Endothelial cell of umbilical vein (primary cell): ENCODE data around the gene CPSF2. TPM values are rescaled to one million over a fixed set of nuclear protein-coding genes. Genes with fewer than 3 reads are reported as not detected.
A peak's percentile ranks its signal among the peaks of the same experiment; 100 is the strongest.

Experiments used
- BruUV-seq: library from RNA; stranded (reverse); fragments of 400-500 nt; replicated peaks from 2 replicates; lab custom pipeline; 2021; lab: Mats Ljungman, UMichigan
- CTCF ChIA-PET: fragments of 300-600, 350-600 bp; sonication (Branson Sonifier 250); formaldehyde crosslinking; loops from one replicate; lab custom pipeline; 2021; ENCODE audit warnings: antibody characterized with exemption, inconsistent platforms; lab: Charles Lee
- POLR2A ChIA-PET: fragments of 300-600, 350-600 bp; sonication (Branson Sonifier 250); formaldehyde crosslinking; loops from one replicate; lab custom pipeline; 2021; ENCODE audit warnings: antibody characterized with exemption, inconsistent platforms; lab: Charles Lee
- DNase-seq: peaks from one replicate; pipeline ENCODE4 v3.0.0-alpha.2; 2011; ENCODE audit warnings: low read depth, low spot score
- FAIRE-seq: peaks from 2 replicates; lab custom pipeline; 2011; peaks lifted over from hg19 to GRCh38; lab: Jason Lieb, UNC
- H2AFZ ChIP-seq: 2 replicates; pipeline ENCODE4 v1.6.0; 2012; ENCODE audit warnings: low read depth, low read length, control low read depth, inconsistent platforms
- H3K27ac ChIP-seq: 2 replicates; pipeline ENCODE4 v1.5.1; 2011; ENCODE audit warnings: low read depth, mild to moderate bottlenecking, control low read depth, low read length, moderate library complexity; ENCODE audit not compliant: insufficient read depth
- H3K27me3 ChIP-seq, 2 experiments: 2 replicates each; pipeline versions ENCODE4 v1.6.0 to v1.6.1; 2011; ENCODE audit warnings: low read length in 2 of 2, mixed read lengths in 1 of 2; ENCODE audit not compliant: control insufficient read depth in 2 of 2, insufficient read depth in 2 of 2
- H3K36me3 ChIP-seq, 2 experiments: 2 replicates in 1 of 2; 3 replicates in 1 of 2; pipeline ENCODE4 v1.5.1; 2011; ENCODE audit warnings: low read length in 2 of 2, mild to moderate bottlenecking in 1 of 2, moderate library complexity in 1 of 2; ENCODE audit not compliant: control insufficient read depth in 2 of 2, insufficient read depth in 2 of 2; ENCODE audit errors: extremely low read depth in 1 of 2
- H3K4me1 ChIP-seq: 3 replicates; pipeline ENCODE4 v1.5.1; 2011; ENCODE audit warnings: mild to moderate bottlenecking, low read length; ENCODE audit not compliant: control insufficient read depth, insufficient read depth; ENCODE audit errors: extremely low read depth
- H3K4me2 ChIP-seq: 2 replicates; pipeline ENCODE4 v1.6.1; 2011; ENCODE audit warnings: low read length, control low read depth, mixed read lengths; ENCODE audit not compliant: insufficient read depth
- H3K4me3 ChIP-seq, 3 experiments: fragments of 200-600 bp in 1 of 3; sonication (generic), shearing (Covaris generic) in 1 of 3; replicated peaks in 1 of 3; 2 replicates each; pipeline ENCODE4 v1.5.1; 2011 to 2016; ENCODE audit warnings: control low read depth in 3 of 3, low read length in 3 of 3, mild to moderate bottlenecking in 2 of 3, inconsistent platforms in 1 of 3, low read depth in 1 of 3, moderate library complexity in 1 of 3; ENCODE audit not compliant: insufficient read depth in 1 of 3
- H3K79me2 ChIP-seq: 2 replicates; pipeline ENCODE4 v1.6.0; 2012; ENCODE audit warnings: low read length, inconsistent platforms; ENCODE audit not compliant: control insufficient read depth, insufficient read depth
- H3K9ac ChIP-seq: replicated peaks from 2 replicates; pipeline ENCODE3; 2011; ENCODE audit warnings: low read length, control low read depth; ENCODE audit not compliant: insufficient read depth; ENCODE audit errors: extremely low read depth
- H3K9me1 ChIP-seq: replicated peaks from 3 replicates; pipeline ENCODE4 v1.6.0; 2011; ENCODE audit warnings: mild to moderate bottlenecking, low read length; ENCODE audit not compliant: control insufficient read depth, insufficient read depth; ENCODE audit errors: extremely low read depth
- H3K9me3 ChIP-seq: replicated peaks from 2 replicates; pipeline ENCODE4 v1.5.1; 2012; ENCODE audit warnings: low read length, inconsistent platforms; ENCODE audit not compliant: control insufficient read depth, insufficient read depth
- H4K20me1 ChIP-seq: replicated peaks from 2 replicates; pipeline ENCODE3; 2011; ENCODE audit warnings: mild to moderate bottlenecking, low read length; ENCODE audit not compliant: control insufficient read depth, insufficient read depth; ENCODE audit errors: extremely low read depth
- CTCF ChIP-seq, 2 donors: IDR thresholded peaks; 1 replicate in 1 of 2; 2 replicates in 1 of 2; pipeline ENCODE4 v1.5.1; 2011; ENCODE audit warnings: low read length in 2 of 2, mild to moderate bottlenecking in 2 of 2, moderate library complexity in 2 of 2, control low read depth in 1 of 2, inconsistent platforms in 1 of 2, low read depth in 1 of 2; ENCODE audit not compliant: insufficient read depth in 1 of 2; ENCODE audit errors: extremely low read depth in 1 of 2
- EZH2 ChIP-seq: IDR thresholded peaks from 2 replicates; pipeline ENCODE4 v1.6.1; 2012; ENCODE audit warnings: borderline replicate concordance, low read depth, mild to moderate bottlenecking, moderate library complexity, low read length, inconsistent platforms; ENCODE audit not compliant: severe bottlenecking
- FOS ChIP-seq: IDR thresholded peaks from 2 replicates; pipeline ENCODE4 v1.6.1; 2011; ENCODE audit warnings: mild to moderate bottlenecking, low read length, moderate library complexity, borderline replicate concordance; ENCODE audit not compliant: insufficient read depth
- GATA2 ChIP-seq: IDR thresholded peaks from 2 replicates; pipeline ENCODE4 v1.7.0; 2011; ENCODE audit warnings: low read depth, mild to moderate bottlenecking, moderate library complexity, mixed read lengths, low read length; ENCODE audit not compliant: insufficient read length, insufficient read depth
- JUN ChIP-seq: IDR thresholded peaks from 2 replicates; pipeline ENCODE4 v1.6.1; 2011; ENCODE audit warnings: borderline replicate concordance, low read depth; ENCODE audit not compliant: insufficient read length, insufficient read depth
- MAX ChIP-seq: IDR thresholded peaks from 2 replicates; pipeline ENCODE4 v1.6.1; 2011; ENCODE audit not compliant: insufficient read depth, insufficient read length
- MYC ChIP-seq: IDR thresholded peaks from one replicate; pipeline ENCODE4 v1.6.1; 2011; ENCODE audit warnings: mild to moderate bottlenecking, low read depth, low read length
- POLR2A ChIP-seq: IDR thresholded peaks from 2 replicates; pipeline ENCODE4 v1.6.1; 2012; ENCODE audit warnings: low read depth, mild to moderate bottlenecking, control low read depth, low read length
- POLR2AphosphoS5 ChIP-seq: IDR thresholded peaks from 2 replicates; pipeline ENCODE4 v1.6.1; 2012; ENCODE audit warnings: low read depth, mild to moderate bottlenecking, control low read depth, low read length, moderate library complexity; ENCODE audit not compliant: insufficient read depth
- dilution Hi-C: fragments of 300-500 bp; cut with MboI; formaldehyde crosslinking; loops from one replicate; pipeline ENCODE4 v1.15.0; 2019; ENCODE audit warnings: low sequenced_read_pairs; ENCODE audit not compliant: extremely low pct_ligation_motif_present
- intact Hi-C: fragments of 100-400 bp; cut with micrococcal nuclease; formaldehyde crosslinking; loops from one replicate; pipeline ENCODE4 v1.10.0; 2022
- polyA plus RNA-seq, 4 experiments: library from polyadenylated mRNA; depleted of rRNA in 3 of 4; stranded (reverse) in 3 of 4; unstranded in 1 of 4; fragments of >200 nt; gene quantifications; 2 replicates each; pipeline versions ENCODE4 v1.2.1 to v1.2.3, GENCODE V29; 2011 to 2012; ENCODE audit warnings: missing spikeins in 1 of 4
- total RNA-seq: library from RNA; stranded (reverse); gene quantifications from 2 replicates; pipeline ENCODE4 v1.2.3, GENCODE V29; 2021

CPSF2 gene
- total and polyA plus RNA-seq, 2 donors (not counting 3 experiments of a cell fraction or from before 2014, with no cell fraction given): 8.3 to 81.7 TPM

- no peak for DNase-seq
- intact Hi-C loops: loop anchor here (1.0 to 10.0 kb wide), 7 partner anchors 15 to 1079 kb away; partner anchors contain the start of genes CPSF2, FBLN5, GOLGA5 and LYSET
- peak overlapping the region; percentile 77 for H3K9ac ChIP-seq
- TF ChIP-seq MAX (no peak), EZH2 (no peak), CTCF (IDR thresholded peaks at IDR 0.05; ENCODE audit: extremely low read depth in 1 of 2, insufficient read depth in 1 of 2, low read depth in 1 of 2, low read length in 2 of 2) (no peak), GATA2 (no peak), FOS (no peak), MYC (no peak), POLR2AphosphoS5 (no peak), POLR2A (no peak), JUN (no peak)
- no peaks in the 10 kb centered on the region for H3K9me1 ChIP-seq
- no peaks in the 10 kb centered on the region for H3K36me3 ChIP-seq
- ChIA-PET CTCF (interaction anchor here (0.7 to 4.0 kb wide), 18 partner anchors 11 to 680 kb away, joined by 3 to 145 read pairs (median 6); partner anchors contain the start of genes CPSF2, NDUFB1 and TRIP11), POLR2A (interaction anchor here (0.6 to 1.7 kb wide), 6 partner anchors 8 to 688 kb away, joined by 4 to 15 read pairs (median 5); partner anchors contain the start of genes CPSF2, GOLGA5, NDUFB1 and TRIP11)
- no peak for FAIRE-seq
- no peaks in the 10 kb centered on the region for H4K20me1 ChIP-seq
- peaks cover 0 to 1% of the 10 kb centered on the region in 2 experiments for H3K27me3 ChIP-seq
- dilution Hi-C loops: no loop called here
- peaks cover 18% of the 10 kb centered on the region for H3K79me2 ChIP-seq
- peak overlapping the region; percentile 63 to 90 (median 83) for H3K4me3 ChIP-seq
- no TSS peak for BruUV-seq
- peak overlapping the region; percentile 56 for H3K27ac ChIP-seq
- peak overlapping the region; percentile 69 for H2AFZ ChIP-seq
- H3K4me2 ChIP-seq: peak overlapping the region; percentile 68
- H3K9me3 ChIP-seq: no peaks in the 10 kb centered on the region
- peaks cover 5% of the 10 kb centered on the region for H3K4me1 ChIP-seq
Measured at GRCh38 chr14:92105893-92106142, 16.0 kb upstream of the CPSF2 start.
